Astrocyte (in vitro differentiated cells and primary cell): ENCODE results near the gene CMTM5. TPM values are rescaled to one million over a fixed set of nuclear protein-coding genes. Genes with fewer than 3 reads are reported as not detected.

Experiments used
- DNase-seq: peaks from one replicate; pipeline ENCODE4 v3.0.0-alpha.2; 2010; ENCODE audit warnings: low read depth
- FAIRE-seq: peaks from 2 replicates; lab custom pipeline; 2011; peaks lifted over from hg19 to GRCh38; lab: Jason Lieb, UNC
- H2AFZ ChIP-seq: 2 replicates; pipeline ENCODE4 v1.6.0; 2012; ENCODE audit warnings: low read depth, low read length, inconsistent platforms
- H3K27ac ChIP-seq: 2 replicates; pipeline ENCODE4 v1.5.1; 2011; ENCODE audit warnings: low read depth, low read length, inconsistent platforms
- H3K27me3 ChIP-seq: 2 replicates; pipeline ENCODE4 v1.6.0; 2011; ENCODE audit warnings: low read length, inconsistent platforms; ENCODE audit not compliant: insufficient read depth
- H3K36me3 ChIP-seq: 2 replicates; pipeline ENCODE4 v1.5.1; 2011; ENCODE audit warnings: low read length, inconsistent platforms; ENCODE audit not compliant: insufficient read depth
- H3K4me1 ChIP-seq: 2 replicates; pipeline ENCODE4 v1.5.1; 2011; ENCODE audit warnings: low read length, inconsistent platforms; ENCODE audit not compliant: insufficient read depth
- H3K4me2 ChIP-seq: 2 replicates; pipeline ENCODE4 v1.6.0; 2012; ENCODE audit warnings: low read length, inconsistent platforms
- H3K4me3 ChIP-seq: 2 replicates; pipeline ENCODE4 v1.5.1; 2011; ENCODE audit warnings: low read depth, mild to moderate bottlenecking, low read length, inconsistent platforms; ENCODE audit not compliant: insufficient read depth
- H3K79me2 ChIP-seq: 2 replicates; pipeline ENCODE4 v1.6.0; 2012; ENCODE audit warnings: mild to moderate bottlenecking, low read length, inconsistent platforms; ENCODE audit not compliant: insufficient read depth
- H3K9ac ChIP-seq: 2 replicates; pipeline ENCODE4 v1.6.0; 2012; ENCODE audit warnings: mild to moderate bottlenecking, low read length, inconsistent platforms
- H3K9me3 ChIP-seq: 2 replicates; pipeline ENCODE4 v1.5.1; 2012; ENCODE audit warnings: low read depth, mild to moderate bottlenecking, low read length, inconsistent platforms; ENCODE audit not compliant: insufficient read depth
- H4K20me1 ChIP-seq: 2 replicates; pipeline ENCODE4 v1.6.0; 2012; ENCODE audit warnings: low read length, inconsistent platforms; ENCODE audit not compliant: insufficient read depth
- H3K27ac Mint-ChIP-seq: one replicate; pipeline ENCODE4 v1.8.0; 2021; ENCODE audit warnings: mild to moderate bottlenecking, mixed read lengths; ENCODE audit not compliant: unreplicated experiment
- H3K27me3 Mint-ChIP-seq: one replicate; pipeline ENCODE4 v1.8.0; 2021; ENCODE audit warnings: low read depth, mixed read lengths; ENCODE audit not compliant: unreplicated experiment
- H3K36me3 Mint-ChIP-seq: one replicate; pipeline ENCODE4 v1.8.0; 2021; ENCODE audit warnings: low read depth, mixed read lengths; ENCODE audit not compliant: unreplicated experiment
- H3K4me1 Mint-ChIP-seq: one replicate; pipeline ENCODE4 v1.8.0; 2021; ENCODE audit warnings: low read depth, mixed read lengths; ENCODE audit not compliant: unreplicated experiment
- H3K4me3 Mint-ChIP-seq: one replicate; pipeline ENCODE4 v1.8.0; 2021; ENCODE audit warnings: mild to moderate bottlenecking, moderate library complexity, mixed read lengths; ENCODE audit not compliant: unreplicated experiment
- H3K9me3 Mint-ChIP-seq: one replicate; pipeline ENCODE4 v1.8.0; 2021; ENCODE audit warnings: mild to moderate bottlenecking, mixed read lengths; ENCODE audit not compliant: unreplicated experiment
- EZH2 ChIP-seq: IDR thresholded peaks from 2 replicates; pipeline ENCODE4 v1.6.1; 2012; ENCODE audit warnings: mild to moderate bottlenecking, low read length, inconsistent platforms; ENCODE audit not compliant: insufficient read depth
- microRNA-seq: library from miRNA; unstranded; fragments of <30 nt; microRNA quantifications from one replicate; pipeline ENCODE4 v1.2.0, GENCODE V29; 2020
- total RNA-seq: library from RNA; stranded (reverse); gene quantifications from 2 replicates; pipeline ENCODE4 v1.2.1, GENCODE V29; 2021
- TF ChIP-seq, protein P1 (sequence below): IDR thresholded peaks from 2 replicates; pipeline ENCODE4 v1.5.1; 2011; ENCODE audit warnings: low read depth, mild to moderate bottlenecking, inconsistent platforms, low read length, moderate library complexity; ENCODE audit not compliant: insufficient read depth

The CMTM5 gene
- total RNA-seq, 1 donor from 2014 or later, result not detected

GRCh38 chr14:23428686-23429495, 52.0 kb downstream of the CMTM5 start:
- Histone ChIP-seq H3K27me3 (peaks cover 2% of the 10 kb centered on the region), H3K9me3 (no peaks in the 10 kb centered on the region), H3K9ac (no peak overlapping the region), H3K4me1 (no peaks in the 10 kb centered on the region), H4K20me1 (no peaks in the 10 kb centered on the region), H3K4me2 (no peak overlapping the region), H3K27ac (no peak overlapping the region), H3K36me3 (no peaks in the 10 kb centered on the region), H3K4me3 (no peak overlapping the region), H3K79me2 (no peaks in the 10 kb centered on the region), H2AFZ (no peak overlapping the region)
- Mint-ChIP-seq H3K4me1 (peaks cover 9% of the 10 kb centered on the region), H3K27ac (no peak overlapping the region), H3K9me3 (peaks cover 6% of the 10 kb centered on the region), H3K27me3 (peaks cover 40% of the 10 kb centered on the region), H3K4me3 (no peak overlapping the region), H3K36me3 (no peaks in the 10 kb centered on the region)
- FAIRE-seq (no peak), DNase-seq (no peak)
- TF ChIP-seq, protein P1, sequence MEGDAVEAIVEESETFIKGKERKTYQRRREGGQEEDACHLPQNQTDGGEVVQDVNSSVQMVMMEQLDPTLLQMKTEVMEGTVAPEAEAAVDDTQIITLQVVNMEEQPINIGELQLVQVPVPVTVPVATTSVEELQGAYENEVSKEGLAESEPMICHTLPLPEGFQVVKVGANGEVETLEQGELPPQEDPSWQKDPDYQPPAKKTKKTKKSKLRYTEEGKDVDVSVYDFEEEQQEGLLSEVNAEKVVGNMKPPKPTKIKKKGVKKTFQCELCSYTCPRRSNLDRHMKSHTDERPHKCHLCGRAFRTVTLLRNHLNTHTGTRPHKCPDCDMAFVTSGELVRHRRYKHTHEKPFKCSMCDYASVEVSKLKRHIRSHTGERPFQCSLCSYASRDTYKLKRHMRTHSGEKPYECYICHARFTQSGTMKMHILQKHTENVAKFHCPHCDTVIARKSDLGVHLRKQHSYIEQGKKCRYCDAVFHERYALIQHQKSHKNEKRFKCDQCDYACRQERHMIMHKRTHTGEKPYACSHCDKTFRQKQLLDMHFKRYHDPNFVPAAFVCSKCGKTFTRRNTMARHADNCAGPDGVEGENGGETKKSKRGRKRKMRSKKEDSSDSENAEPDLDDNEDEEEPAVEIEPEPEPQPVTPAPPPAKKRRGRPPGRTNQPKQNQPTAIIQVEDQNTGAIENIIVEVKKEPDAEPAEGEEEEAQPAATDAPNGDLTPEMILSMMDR, result no peak
- no peak for TF ChIP-seq EZH2

Small RNAs within 50 kb of the gene (microRNA-seq; reads per million reads assigned to microRNA genes)
- gene MIR208A (not detected), gene MIR208B (1.4 reads per million)

Other genes with a start within 250 kb of the CMTM5 start
- gene SLC7A8, start 193.4 kb upstream of the CMTM5 start, total RNA-seq, result 4.0 and 6.5 TPM in 2 replicates
- gene RNF212B, start 139.1 kb upstream of the CMTM5 start, total RNA-seq, result not detected in 2 replicates
- 13.7 and 16.6 TPM in 2 replicates for gene HOMEZ, start 90.9 kb upstream of the CMTM5 start, total RNA-seq
- 2.1 and 3.6 TPM in 2 replicates for gene PPP1R3E, start 74.2 kb upstream of the CMTM5 start, total RNA-seq
- gene BCL2L2, start 70.2 kb upstream of the CMTM5 start, total RNA-seq, result 19.6 and 21.4 TPM in 2 replicates
- gene PABPN1, start 55.6 kb upstream of the CMTM5 start, total RNA-seq, result 147 and 162 TPM in 2 replicates
- gene SLC22A17, start 24.2 kb upstream of the CMTM5 start, total RNA-seq, result 29.3 and 39.5 TPM in 2 replicates
- 5.8 and 6.5 TPM in 2 replicates for gene EFS, start 11.9 kb upstream of the CMTM5 start, total RNA-seq
- gene IL25, start 4.2 kb upstream of the CMTM5 start, total RNA-seq, result not detected in 2 replicates
- gene MYH6, start 31.2 kb downstream of the CMTM5 start, total RNA-seq, result not detected in 2 replicates
- not detected in 2 replicates for gene MYH7, start 58.6 kb downstream of the CMTM5 start, total RNA-seq
- 28.6 and 31.2 TPM in 2 replicates for gene NGDN, start 92.7 kb downstream of the CMTM5 start, total RNA-seq
- 27.3 TPM in 2 replicates for gene ZFHX2, start 174.7 kb downstream of the CMTM5 start, total RNA-seq
- 6.8 and 8.1 TPM in 2 replicates for gene THTPA, start 179.2 kb downstream of the CMTM5 start, total RNA-seq
- 73.6 and 80.9 TPM in 2 replicates for gene AP1G2, start 190.7 kb downstream of the CMTM5 start, total RNA-seq
- gene JPH4, start 201.7 kb downstream of the CMTM5 start, total RNA-seq, result 0.87 and 1.1 TPM in 2 replicates